Keratinocyte (primary cell): ENCODE results near the gene TGFBRAP1. TPM values are rescaled to one million over a fixed set of nuclear protein-coding genes. Genes with fewer than 3 reads are reported as not detected.

Experiments
- DNase-seq: peaks from one replicate; pipeline ENCODE4 v3.0.0-alpha.2; 2011; ENCODE audit warnings: low read depth, missing footprints, low spot score
- FAIRE-seq: peaks from 2 replicates; lab custom pipeline; 2011; peaks lifted over from hg19 to GRCh38; lab: Jason Lieb, UNC
- H2AFZ ChIP-seq: 2 replicates; pipeline ENCODE4 v1.6.0; 2012; ENCODE audit warnings: low read length, control low read depth, inconsistent platforms; ENCODE audit not compliant: control insufficient read depth
- H3K27ac ChIP-seq: 2 replicates; pipeline ENCODE4 v1.5.1; 2011; ENCODE audit warnings: low read length; ENCODE audit not compliant: control insufficient read depth, insufficient read depth
- H3K27me3 ChIP-seq: 3 replicates; pipeline ENCODE4 v1.6.0; 2011; ENCODE audit warnings: low read length; ENCODE audit not compliant: control insufficient read depth, insufficient read depth; ENCODE audit errors: extremely low read depth
- H3K36me3 ChIP-seq, 2 experiments: 2 replicates in 1 of 2; 3 replicates in 1 of 2; pipeline ENCODE4 v1.5.1; 2011; ENCODE audit warnings: low read length in 2 of 2, mild to moderate bottlenecking in 1 of 2; ENCODE audit not compliant: control insufficient read depth in 2 of 2, insufficient read depth in 2 of 2; ENCODE audit errors: extremely low read depth in 1 of 2
- H3K4me1 ChIP-seq: 3 replicates; pipeline ENCODE4 v1.5.1; 2011; ENCODE audit warnings: low read length; ENCODE audit not compliant: control insufficient read depth, insufficient read depth; ENCODE audit errors: extremely low read depth
- H3K4me2 ChIP-seq: 3 replicates; pipeline ENCODE4 v1.6.0; 2011; ENCODE audit warnings: low read depth, low read length; ENCODE audit not compliant: control insufficient read depth, insufficient read depth; ENCODE audit errors: extremely low read depth
- H3K4me3 ChIP-seq, 3 experiments: fragments of 200-600 bp in 1 of 3; sonication (generic) in 1 of 3; 2 replicates in 2 of 3; 3 replicates in 1 of 3; pipeline ENCODE4 v1.5.1; 2011 to 2016; ENCODE audit warnings: low read length in 3 of 3, mild to moderate bottlenecking in 3 of 3, control low read depth in 2 of 3, inconsistent platforms in 1 of 3, low read depth in 1 of 3, mixed read lengths in 1 of 3, mixed run types in 1 of 3, moderate library complexity in 1 of 3; ENCODE audit not compliant: control insufficient read depth in 2 of 3, insufficient read depth in 2 of 3; ENCODE audit errors: extremely low read depth in 1 of 3
- H3K79me2 ChIP-seq: 2 replicates; pipeline ENCODE4 v1.6.0; 2012; ENCODE audit warnings: low read length; ENCODE audit not compliant: control insufficient read depth, insufficient read depth
- H3K9ac ChIP-seq: 3 replicates; pipeline ENCODE4 v1.6.0; 2011; ENCODE audit warnings: low read length; ENCODE audit not compliant: control insufficient read depth, insufficient read depth; ENCODE audit errors: extremely low read depth
- H3K9me1 ChIP-seq: 3 replicates; pipeline ENCODE4 v1.6.0; 2011; ENCODE audit warnings: low read length; ENCODE audit not compliant: control insufficient read depth, insufficient read depth; ENCODE audit errors: extremely low read depth
- H3K9me3 ChIP-seq: 2 replicates; pipeline ENCODE4 v1.5.1; 2012; ENCODE audit warnings: low read depth, low read length; ENCODE audit not compliant: control insufficient read depth
- H4K20me1 ChIP-seq: 3 replicates; pipeline ENCODE4 v1.6.0; 2011; ENCODE audit warnings: low read length; ENCODE audit not compliant: control insufficient read depth, insufficient read depth; ENCODE audit errors: extremely low read depth
- EZH2 ChIP-seq: IDR thresholded peaks from one replicate; pipeline ENCODE4 v1.6.1; 2012; ENCODE audit warnings: inconsistent platforms, mild to moderate bottlenecking, low read length, moderate library complexity
- dilution Hi-C: fragments of 300-500 bp; cut with MboI; formaldehyde crosslinking; loops from one replicate; pipeline ENCODE4 v1.7.0; 2020; ENCODE audit warnings: low sequenced_read_pairs; ENCODE audit not compliant: extremely low pct_ligation_motif_present
- polyA plus RNA-seq, 5 experiments: library from polyadenylated mRNA; depleted of rRNA in 3 of 5; stranded (reverse) in 3 of 5; stranded (forward) in 1 of 5; unstranded in 1 of 5; fragments of >200 nt; gene quantifications; 1 replicate in 1 of 5; 2 replicates in 3 of 5; 3 replicates in 1 of 5; pipeline versions ENCODE4 v1.2.1 to v1.2.3, GENCODE V29; 2011 to 2012; ENCODE audit warnings: missing spikeins in 2 of 5, low read depth in 1 of 5, low replicate concordance in 1 of 5
- TF ChIP-seq, protein P1 (sequence below), 3 experiments: IDR thresholded peaks in 1 of 3; conservative IDR thresholded peaks in 1 of 3; optimal IDR thresholded peaks in 1 of 3; 2 replicates in 2 of 3; 3 replicates in 1 of 3; pipeline versions ENCODE3 to v1.5.1; 2011; ENCODE audit warnings: low read length in 3 of 3, mild to moderate bottlenecking in 3 of 3, moderate library complexity in 2 of 3, control low read depth in 1 of 3, inconsistent platforms in 1 of 3; ENCODE audit not compliant: insufficient read depth in 2 of 3; ENCODE audit errors: extremely low read depth in 1 of 3

Gene TGFBRAP1
- polyA plus RNA-seq, 1 donor (not counting 4 experiments of a cell fraction or from before 2014, with no cell fraction given): 9.3 TPM

DNA sequence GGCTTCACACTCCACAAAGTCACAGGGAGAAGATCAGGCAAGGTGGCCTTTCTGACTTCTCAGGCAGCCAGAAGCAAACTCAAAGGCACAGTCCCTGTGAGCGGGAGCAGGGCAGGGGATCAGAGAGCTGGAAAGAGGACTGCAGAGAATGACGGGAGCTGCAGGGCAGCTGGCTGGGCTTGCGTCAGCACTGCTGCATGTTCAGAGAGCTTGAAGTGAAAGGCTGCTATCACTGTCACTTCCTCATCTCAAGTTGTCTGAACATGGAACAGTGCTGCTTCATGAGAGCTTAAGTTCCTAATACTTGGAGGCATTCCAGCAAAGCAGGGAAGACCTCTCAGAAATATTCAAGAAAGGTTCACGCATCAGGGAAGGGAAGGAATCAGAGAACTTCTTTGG lies 20.4 kb downstream of the TGFBRAP1 start:
- dilution Hi-C loops: no loop called here
- DNase-seq (no peak), FAIRE-seq (no peak)
- H3K4me1 ChIP-seq: no peaks in the 10 kb centered on the region
- no peaks in the 10 kb centered on the region for H3K9me3 ChIP-seq
- no peaks in the 10 kb centered on the region for H4K20me1 ChIP-seq
- no peaks in the 10 kb centered on the region for H3K9me1 ChIP-seq
- H2AFZ ChIP-seq: no peak overlapping the region
- TF ChIP-seq, protein P1, sequence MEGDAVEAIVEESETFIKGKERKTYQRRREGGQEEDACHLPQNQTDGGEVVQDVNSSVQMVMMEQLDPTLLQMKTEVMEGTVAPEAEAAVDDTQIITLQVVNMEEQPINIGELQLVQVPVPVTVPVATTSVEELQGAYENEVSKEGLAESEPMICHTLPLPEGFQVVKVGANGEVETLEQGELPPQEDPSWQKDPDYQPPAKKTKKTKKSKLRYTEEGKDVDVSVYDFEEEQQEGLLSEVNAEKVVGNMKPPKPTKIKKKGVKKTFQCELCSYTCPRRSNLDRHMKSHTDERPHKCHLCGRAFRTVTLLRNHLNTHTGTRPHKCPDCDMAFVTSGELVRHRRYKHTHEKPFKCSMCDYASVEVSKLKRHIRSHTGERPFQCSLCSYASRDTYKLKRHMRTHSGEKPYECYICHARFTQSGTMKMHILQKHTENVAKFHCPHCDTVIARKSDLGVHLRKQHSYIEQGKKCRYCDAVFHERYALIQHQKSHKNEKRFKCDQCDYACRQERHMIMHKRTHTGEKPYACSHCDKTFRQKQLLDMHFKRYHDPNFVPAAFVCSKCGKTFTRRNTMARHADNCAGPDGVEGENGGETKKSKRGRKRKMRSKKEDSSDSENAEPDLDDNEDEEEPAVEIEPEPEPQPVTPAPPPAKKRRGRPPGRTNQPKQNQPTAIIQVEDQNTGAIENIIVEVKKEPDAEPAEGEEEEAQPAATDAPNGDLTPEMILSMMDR (optimal IDR thresholded peaks at IDR 0.05 in 1 of 3, IDR thresholded peaks at IDR 0.05 in 1 of 3, conservative IDR thresholded peaks at IDR 0.05 in 1 of 3; ENCODE audit: extremely low read depth in 1 of 3, insufficient read depth in 2 of 3, low read length in 3 of 3): no peak
- TF ChIP-seq EZH2: no peak
- H3K4me3 ChIP-seq: no peak overlapping the region
- no peak overlapping the region for H3K27ac ChIP-seq
- no peaks in the 10 kb centered on the region for H3K27me3 ChIP-seq
- H3K9ac ChIP-seq: no peak overlapping the region
- H3K79me2 ChIP-seq: peaks cover 45% of the 10 kb centered on the region
- no peak overlapping the region for H3K4me2 ChIP-seq
- peaks cover 9 to 13% of the 10 kb centered on the region in 2 experiments for H3K36me3 ChIP-seq

GRCh38 chr2:105308382-105309146 lies 21.0 kb downstream of the TGFBRAP1 start:
- Histone ChIP-seq H3K79me2 (peaks cover 44% of the 10 kb centered on the region), H3K27me3 (no peaks in the 10 kb centered on the region), H2AFZ (no peak overlapping the region), H4K20me1 (no peaks in the 10 kb centered on the region), H3K4me2 (no peak overlapping the region), H3K36me3 (peaks cover 9 to 13% of the 10 kb centered on the region in 2 experiments), H3K4me1 (no peaks in the 10 kb centered on the region), H3K9me1 (no peaks in the 10 kb centered on the region), H3K4me3 (no peak overlapping the region), H3K9me3 (no peaks in the 10 kb centered on the region), H3K27ac (no peak overlapping the region), H3K9ac (no peak overlapping the region)
- FAIRE-seq: no peak
- DNase-seq: no peak
- dilution Hi-C loops: no loop called here
- no peak for TF ChIP-seq EZH2
